ENCODE measurements around the gene MED12. TPM values are rescaled to one million over a fixed set of nuclear protein-coding genes. Genes with fewer than 3 reads are reported as not detected.
"Not testable (repeated sequence)": the region's sequence is repeated elsewhere in the genome, so short reads cannot be mapped to it uniquely, and the experiment has no call there.

The MED12 gene
- total RNA-seq, 2 donors from 2014 or later, result 26.4 to 83.0 TPM

DNA sequence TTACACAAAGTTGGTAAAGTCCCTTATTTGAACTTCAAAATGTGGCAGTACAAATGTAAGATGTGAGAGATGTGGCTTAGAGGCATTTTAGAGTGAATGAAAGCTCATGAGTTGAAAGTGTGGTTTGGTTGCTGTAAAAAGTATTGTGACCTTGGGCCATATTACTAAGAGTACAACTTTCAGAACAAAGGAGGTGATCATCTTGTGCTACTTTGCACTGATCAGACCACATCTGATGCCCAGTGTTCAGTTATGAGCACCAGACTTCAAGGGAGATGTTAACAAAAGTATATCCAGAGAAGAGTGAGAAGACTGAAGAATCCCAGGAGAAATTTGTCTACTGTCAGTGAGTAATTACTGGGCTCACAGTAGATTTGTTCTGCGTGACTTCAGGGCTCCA, 56.4 kb downstream of the MED12 start:
- whole genome bisulfite sequencing, 2 donors, result 92 to 100% methylated on average over 1 of the region's 1 CpG
- Histone ChIP-seq H3K27ac (no peak overlapping the region), H3K36me3 (replicated peaks in 1 of 2; ENCODE audit: insufficient read depth in 1 of 2, low read depth in 2 of 2) (no peaks in the 10 kb centered on the region), H3K4me1 (peaks cover 8% of the 10 kb centered on the region), H3K27me3 (no peaks in the 10 kb centered on the region), H3K9me3 (no peaks in the 10 kb centered on the region), H3K4me3 (no peak overlapping the region)
- intact Hi-C loops (cut with DNase I), result loop anchor here (10.0 kb wide), 1 partner anchor 200 kb away; no protein-coding TSS in a partner anchor
- no peak for DNase-seq
- TF ChIP-seq POLR2A (IDR thresholded peaks at IDR 0.05), result no peak
- TF ChIP-seq, protein P1, sequence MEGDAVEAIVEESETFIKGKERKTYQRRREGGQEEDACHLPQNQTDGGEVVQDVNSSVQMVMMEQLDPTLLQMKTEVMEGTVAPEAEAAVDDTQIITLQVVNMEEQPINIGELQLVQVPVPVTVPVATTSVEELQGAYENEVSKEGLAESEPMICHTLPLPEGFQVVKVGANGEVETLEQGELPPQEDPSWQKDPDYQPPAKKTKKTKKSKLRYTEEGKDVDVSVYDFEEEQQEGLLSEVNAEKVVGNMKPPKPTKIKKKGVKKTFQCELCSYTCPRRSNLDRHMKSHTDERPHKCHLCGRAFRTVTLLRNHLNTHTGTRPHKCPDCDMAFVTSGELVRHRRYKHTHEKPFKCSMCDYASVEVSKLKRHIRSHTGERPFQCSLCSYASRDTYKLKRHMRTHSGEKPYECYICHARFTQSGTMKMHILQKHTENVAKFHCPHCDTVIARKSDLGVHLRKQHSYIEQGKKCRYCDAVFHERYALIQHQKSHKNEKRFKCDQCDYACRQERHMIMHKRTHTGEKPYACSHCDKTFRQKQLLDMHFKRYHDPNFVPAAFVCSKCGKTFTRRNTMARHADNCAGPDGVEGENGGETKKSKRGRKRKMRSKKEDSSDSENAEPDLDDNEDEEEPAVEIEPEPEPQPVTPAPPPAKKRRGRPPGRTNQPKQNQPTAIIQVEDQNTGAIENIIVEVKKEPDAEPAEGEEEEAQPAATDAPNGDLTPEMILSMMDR (IDR thresholded peaks at IDR 0.05), result no peak
- no peak for ATAC-seq

DNA sequence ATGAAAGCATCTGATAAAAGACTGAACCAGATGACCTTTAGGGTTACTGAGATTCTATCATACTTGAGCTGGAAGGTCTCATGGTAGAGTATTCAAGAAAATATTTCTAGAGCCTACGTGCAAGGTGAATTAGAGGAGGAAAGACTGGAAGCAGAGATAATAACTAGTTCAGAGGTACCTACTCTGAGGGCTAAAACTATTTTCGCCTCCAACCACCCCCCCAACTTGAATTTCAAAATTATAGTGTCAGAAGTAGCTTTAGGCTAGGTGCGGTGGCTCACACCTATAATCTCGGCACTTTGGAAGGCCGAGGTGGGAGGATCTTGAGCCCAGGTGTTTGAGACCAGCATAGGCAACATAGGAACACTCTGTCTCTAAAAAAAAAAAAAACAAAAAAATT, 57.1 kb downstream of the MED12 start:
- DNase-seq (no peak), ATAC-seq (no peak)
- Histone ChIP-seq H3K4me3 (no peak overlapping the region), H3K4me1 (peaks cover 13% of the 10 kb centered on the region), H3K9me3 (no peaks in the 10 kb centered on the region), H3K27ac (no peak overlapping the region), H3K36me3 (replicated peaks in 1 of 2; ENCODE audit: insufficient read depth in 1 of 2, low read depth in 2 of 2) (no peaks in the 10 kb centered on the region), H3K27me3 (no peaks in the 10 kb centered on the region)
- TF ChIP-seq, protein P1 (IDR thresholded peaks at IDR 0.05), result no peak
- TF ChIP-seq POLR2A (IDR thresholded peaks at IDR 0.05), result no peak
- WGBS, 2 donors, result 71 to 81% methylated on average over 2 to 4 of the region's 5 CpGs
- intact Hi-C loops (cut with DNase I), result loop anchor here (10.0 kb wide), 1 partner anchor 201 kb away; no protein-coding TSS in a partner anchor

DNA sequence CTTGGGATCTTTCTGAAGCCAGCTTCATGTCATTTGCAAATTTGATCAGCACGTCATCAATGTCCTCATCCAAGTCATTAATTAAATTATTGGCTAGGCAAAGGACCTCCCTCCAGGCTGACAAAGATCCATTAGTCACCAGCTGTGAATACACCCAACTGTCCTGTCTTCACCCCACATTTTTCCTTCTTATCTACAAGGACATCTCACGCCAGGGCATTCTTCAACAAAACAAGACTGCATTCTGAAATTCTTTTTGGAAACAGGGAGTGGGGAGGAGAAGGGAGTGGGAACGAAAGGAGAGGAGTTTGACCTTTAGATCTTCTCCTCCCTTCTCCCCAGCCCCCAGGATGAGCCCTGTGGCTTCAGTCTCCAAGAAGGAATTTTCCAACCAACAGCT, 58.9 kb downstream of the MED12 start:
- Histone ChIP-seq H3K4me3 (no peak overlapping the region), H3K4me1 (peaks cover 21% of the 10 kb centered on the region), H3K27me3 (no peaks in the 10 kb centered on the region), H3K36me3 (replicated peaks in 1 of 2; ENCODE audit: insufficient read depth in 1 of 2, low read depth in 2 of 2) (no peaks in the 10 kb centered on the region), H3K9me3 (no peaks in the 10 kb centered on the region), H3K27ac (no peak overlapping the region)
- no peak for ATAC-seq
- TF ChIP-seq, protein P1 (IDR thresholded peaks at IDR 0.05), result no peak
- TF ChIP-seq POLR2A (IDR thresholded peaks at IDR 0.05), result no peak
- DNase-seq, result no peak
- 55 to 64% methylated on average over 3 of the region's 3 CpGs for WGBS, 2 donors
- intact Hi-C loops (cut with DNase I), result loop anchor here (10.0 kb wide), 1 partner anchor 203 kb away; no protein-coding TSS in a partner anchor

DNA sequence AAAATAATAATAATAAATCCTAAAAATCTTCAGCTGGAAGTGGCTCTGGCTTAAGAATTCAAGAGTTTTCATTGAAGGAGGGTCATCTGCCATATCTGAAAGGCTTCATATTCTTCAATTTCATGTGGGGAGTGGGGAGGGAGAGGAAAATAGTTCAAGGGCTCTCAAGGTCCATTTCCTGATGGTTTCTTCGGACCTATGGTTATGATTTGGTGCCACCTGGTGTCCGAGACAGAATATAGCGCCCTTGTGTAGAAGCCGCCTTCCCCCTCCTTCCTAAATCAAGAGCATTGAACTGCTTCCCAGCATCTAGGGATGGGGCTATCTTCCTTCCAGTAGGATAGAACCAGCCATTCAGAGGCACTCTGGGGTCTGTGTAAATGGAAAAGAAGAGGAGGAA, 60.5 kb downstream of the MED12 start:
- no peaks in the 10 kb centered on the region for H3K9me3 ChIP-seq
- no peak for TF ChIP-seq POLR2A (IDR thresholded peaks at IDR 0.05)
- TF ChIP-seq, protein P1 (IDR thresholded peaks at IDR 0.05), result peak; percentile 37 to 76 (median 68)
- no peak overlapping the region for H3K27ac ChIP-seq
- peaks cover 27% of the 10 kb centered on the region for H3K4me1 ChIP-seq
- peak; percentile 27 for ATAC-seq
- intact Hi-C loops (cut with DNase I), result loop anchor here (10.0 kb wide), 1 partner anchor 204 kb away; no protein-coding TSS in a partner anchor
- DNase-seq, result peak; percentile 57 to 75 (median 68)
- H3K4me3 ChIP-seq, result no peak overlapping the region
- 0 to 3% methylated on average over 3 to 4 of the region's 4 CpGs for WGBS, 2 donors
- H3K36me3 ChIP-seq (replicated peaks in 1 of 2; ENCODE audit: insufficient read depth in 1 of 2, low read depth in 2 of 2), result no peaks in the 10 kb centered on the region
- H3K27me3 ChIP-seq, result no peaks in the 10 kb centered on the region

DNA sequence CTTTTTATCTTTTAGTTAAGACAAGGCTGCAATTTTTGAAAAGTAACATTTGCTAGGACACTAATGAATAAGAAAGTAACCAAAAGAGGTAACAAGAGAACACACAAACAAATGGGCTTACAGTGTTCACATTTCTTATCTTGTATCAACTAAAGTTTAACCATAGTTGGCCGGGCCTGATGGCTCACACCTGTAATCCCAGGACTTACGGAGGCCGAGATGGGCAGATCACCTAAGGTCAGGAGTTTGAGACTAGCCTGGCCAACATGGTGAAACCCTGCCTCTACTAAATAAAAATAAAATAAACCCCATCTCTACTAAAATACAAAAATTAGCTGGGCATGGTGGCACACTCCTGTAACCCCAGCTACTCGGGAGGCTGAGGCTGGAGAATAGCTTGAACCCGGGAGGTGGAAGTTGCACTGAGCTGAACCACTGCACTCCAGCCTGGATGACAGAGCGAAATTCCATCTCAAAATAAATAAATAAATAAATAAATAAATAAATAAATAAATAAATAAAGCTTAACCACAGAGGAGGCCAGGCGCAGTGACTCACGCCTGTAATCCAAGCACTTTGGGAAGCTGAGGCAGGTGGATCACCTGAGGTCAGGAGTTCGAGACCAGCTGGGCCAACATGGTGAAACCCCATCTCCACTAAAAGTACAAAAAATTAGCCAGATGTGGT, 62.3 kb downstream of the MED12 start:
- H3K27me3 ChIP-seq; H3K4me3 ChIP-seq; H3K9me3 ChIP-seq; H3K36me3 ChIP-seq (replicated peaks in 1 of 2; ENCODE audit: insufficient read depth in 1 of 2, low read depth in 2 of 2); intact Hi-C loops (cut with DNase I): not testable (repeated sequence)
- peak overlapping the region in 3 of 4 donors; percentile 68 to 94 (median 93) for H3K27ac ChIP-seq
- ATAC-seq, result peak; percentile 22
- WGBS, 2 donors, result 61% methylated on average over 9 of the region's 9 CpGs
- peaks cover 37% of the 10 kb centered on the region for H3K4me1 ChIP-seq
- peak; percentile 50 to 75 (median 62) for DNase-seq
